IMR-90 (cell line): Measurements from ENCODE around the gene EPB41L5. TPM values are rescaled to one million over a fixed set of nuclear protein-coding genes. Genes with fewer than 3 reads are reported as not detected.

Source experiments
- ATAC-seq: fragments of 200-7000 bp; cut with Tn5 transposase; 2 replicates; pipeline ENCODE4 v1.9.1; 2020; ENCODE audit warnings: low read depth, mild to moderate bottlenecking, moderate library complexity
- BruUV-seq: library from RNA; stranded (reverse); fragments of 400-500 nt; replicated peaks from 2 replicates; lab custom pipeline; 2021; lab: Mats Ljungman, UMichigan
- CTCF ChIA-PET: fragments of 300-600 bp; formaldehyde crosslinking; extraction: SDS; loops from one replicate; lab custom pipeline; 2021; ENCODE audit warnings: antibody characterized with exemption; lab: Yijun Ruan, JAX
- POLR2A ChIA-PET: fragments of 300-600 bp; sonication (Branson Sonifier 250); formaldehyde crosslinking; loops from one replicate; lab custom pipeline; 2022; ENCODE audit warnings: antibody characterized with exemption; ENCODE audit not compliant: unreplicated experiment; lab: Charles Lee
- DNase-seq: peaks from one replicate; pipeline ENCODE4 v3.0.0; 2013
- H2AFZ ChIP-seq: replicated peaks from 2 replicates; pipeline ENCODE3; 2013; ENCODE audit warnings: low read length, mild to moderate bottlenecking; ENCODE audit not compliant: poor library complexity
- H2AK5ac ChIP-seq: 2 replicates; pipeline ENCODE4 v1.6.1; 2013; ENCODE audit warnings: low read depth, low read length, inconsistent platforms
- H2AK9ac ChIP-seq: replicated peaks from 2 replicates; pipeline ENCODE3; 2013; ENCODE audit warnings: mild to moderate bottlenecking, low read depth, low read length, moderate library complexity; ENCODE audit not compliant: poor library complexity
- H2BK120ac ChIP-seq: 2 replicates; pipeline ENCODE4 v1.6.1; 2013; ENCODE audit warnings: low read depth, low read length, inconsistent platforms
- H2BK15ac ChIP-seq: 3 replicates; pipeline ENCODE4 v1.6.1; 2013; ENCODE audit warnings: low read depth, low read length, inconsistent platforms
- H2BK20ac ChIP-seq: 2 replicates; pipeline ENCODE4 v1.6.1; 2013; ENCODE audit warnings: low read depth, mild to moderate bottlenecking, inconsistent platforms, low read length, moderate library complexity
- H2BK5ac ChIP-seq: 2 replicates; pipeline ENCODE4 v1.6.1; 2013; ENCODE audit warnings: mild to moderate bottlenecking, low read depth, low read length, inconsistent platforms; ENCODE audit not compliant: poor library complexity, severe bottlenecking
- H3K14ac ChIP-seq: replicated peaks from 2 replicates; pipeline ENCODE4 v1.6.1; 2013; ENCODE audit warnings: low read depth, low read length, inconsistent platforms
- H3K18ac ChIP-seq: 2 replicates; pipeline ENCODE4 v1.6.1; 2013; ENCODE audit warnings: low read depth, low read length, control low read depth
- H3K23ac ChIP-seq: 2 replicates; pipeline ENCODE4 v1.6.1; 2013; ENCODE audit warnings: low read depth, low read length, inconsistent platforms
- H3K27ac ChIP-seq: 2 replicates; pipeline ENCODE4 v1.5.1; 2013; ENCODE audit warnings: mild to moderate bottlenecking, control low read depth, low read length; ENCODE audit not compliant: insufficient read depth
- H3K27me3 ChIP-seq: 2 replicates; pipeline ENCODE4 v1.6.1; 2013; ENCODE audit warnings: low read length; ENCODE audit not compliant: control insufficient read depth, insufficient read depth
- H3K36me3 ChIP-seq: 2 replicates; pipeline ENCODE4 v1.6.1; 2013; ENCODE audit warnings: low read length, mixed read lengths; ENCODE audit not compliant: control insufficient read depth, insufficient read depth
- H3K4ac ChIP-seq: 2 replicates; pipeline ENCODE4 v1.6.1; 2013; ENCODE audit warnings: low read depth, low read length, inconsistent platforms
- H3K4me1 ChIP-seq: 2 replicates; pipeline ENCODE4 v1.6.1; 2013; ENCODE audit warnings: low read length, mixed read lengths; ENCODE audit not compliant: control insufficient read depth, insufficient read depth
- H3K4me2 ChIP-seq: 2 replicates; pipeline ENCODE4 v1.6.1; 2013; ENCODE audit warnings: low read depth, mild to moderate bottlenecking, control low read depth, low read length, moderate library complexity
- H3K4me3 ChIP-seq: 2 replicates; pipeline ENCODE4 v1.5.1; 2013; ENCODE audit warnings: low read depth, mild to moderate bottlenecking, control low read depth, low read length, moderate library complexity; ENCODE audit not compliant: insufficient read depth
- H3K56ac ChIP-seq: 2 replicates; pipeline ENCODE4 v1.6.1; 2013; ENCODE audit warnings: low read length, inconsistent platforms; ENCODE audit not compliant: insufficient read depth; ENCODE audit errors: extremely low read depth
- H3K79me1 ChIP-seq, 2 experiments: 2 replicates each; pipeline ENCODE4 v1.6.1; 2013; ENCODE audit warnings: low read length in 2 of 2, inconsistent platforms in 1 of 2, low read depth in 1 of 2
- H3K9ac ChIP-seq: 2 replicates; pipeline ENCODE4 v1.6.1; 2013; ENCODE audit warnings: low read depth, low read length, control low read depth
- H3K9me1 ChIP-seq: 2 replicates; pipeline ENCODE4 v1.6.1; 2013; ENCODE audit warnings: low read length, inconsistent platforms; ENCODE audit not compliant: insufficient read depth
- H3K9me3 ChIP-seq: 2 replicates; pipeline ENCODE4 v1.6.1; 2013; ENCODE audit warnings: low read length; ENCODE audit not compliant: control insufficient read depth, insufficient read depth
- H4K20me1 ChIP-seq: 2 replicates; pipeline ENCODE4 v1.6.1; 2013; ENCODE audit warnings: low read length, inconsistent platforms; ENCODE audit not compliant: insufficient read depth
- H4K5ac ChIP-seq: 2 replicates; pipeline ENCODE4 v1.6.1; 2013; ENCODE audit warnings: mild to moderate bottlenecking, low read depth, low read length, control low read depth
- H4K8ac ChIP-seq, 2 experiments: 2 replicates each; pipeline ENCODE4 v1.6.1; 2013; ENCODE audit warnings: low read depth in 2 of 2, low read length in 2 of 2, control low read depth in 1 of 2, inconsistent platforms in 1 of 2
- H4K91ac ChIP-seq: 2 replicates; pipeline ENCODE4 v1.6.1; 2013; ENCODE audit warnings: low read depth, low read length, inconsistent platforms; ENCODE audit not compliant: insufficient read depth
- WGBS, 2 experiments: methylation state at CpG; one replicate each; pipeline versions ENCODE4 v1.1.5 to v1.1.7; 2013; ENCODE audit warnings: missing lambda C conversion rate in 2 of 2; ENCODE audit not compliant: insufficient read length in 1 of 2; ENCODE audit errors: extremely low coverage in 2 of 2; 5-methylcytosine and 5-hydroxymethylcytosine counted together
- dilution Hi-C: fragments of 300-500 bp; cut with HindIII; formaldehyde crosslinking; loops from one replicate; pipeline ENCODE4 v1.14.3; 2018; ENCODE audit warnings: low sequenced_read_pairs; ENCODE audit not compliant: unreplicated experiment
- in situ Hi-C: fragments of 300-500 bp; cut with MboI; formaldehyde crosslinking; loops from 3 replicates; pipeline ENCODE4 v1.14.3; 2019; ENCODE audit warnings: low sequenced_read_pairs, inconsistent platforms, mixed read lengths
- intact Hi-C: fragments of 100-400 bp; cut with micrococcal nuclease; formaldehyde crosslinking; loops from 2 replicates; pipeline ENCODE4 v1.10.0; 2022
- polyA plus RNA-seq, 3 experiments: library from polyadenylated mRNA; depleted of rRNA; stranded (reverse); fragments of >200 nt; gene quantifications; 2 replicates each; pipeline ENCODE4 v1.2.3, GENCODE V29; 2012; ENCODE audit warnings: low replicate concordance in 1 of 3
- total RNA-seq: library from RNA; depleted of rRNA; stranded (reverse); fragments of >200 nt; gene quantifications from 2 replicates; pipeline ENCODE4 v1.2.3, GENCODE V29; 2012
- TF ChIP-seq, protein P1 (sequence below): fragments of 150-350 bp; IDR thresholded peaks from 2 replicates; pipeline ENCODE4 v1.6.1; 2017; ENCODE audit warnings: mild to moderate bottlenecking, antibody characterized with exemption, low read length, low read depth

EPB41L5 gene
- total and polyA plus RNA-seq, 2 of the 4 experiments (the other 2 are of a cell fraction): 5.1 to 10.6 TPM

DNA sequence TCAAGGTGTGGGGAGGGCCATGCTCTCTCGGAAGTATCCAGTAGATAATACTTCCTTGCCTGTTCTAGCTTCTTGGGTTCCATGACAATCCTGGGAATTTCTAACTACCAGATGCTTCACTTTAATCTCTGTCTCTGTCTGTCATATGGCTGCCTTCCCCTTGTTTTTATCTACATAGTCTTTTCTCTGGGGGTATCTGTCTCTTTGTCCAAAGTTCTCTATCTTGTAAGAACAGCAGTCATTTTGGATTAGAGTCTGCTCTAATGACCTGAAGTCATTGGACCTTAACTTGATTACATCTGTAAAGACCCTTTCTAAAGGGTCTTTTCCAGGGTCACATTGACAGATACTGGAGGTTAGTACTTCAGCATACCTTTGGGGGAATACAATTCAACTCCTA, 11.4 kb upstream of the EPB41L5 start:
- Histone ChIP-seq H3K4ac (no peak overlapping the region), H4K5ac (no peak overlapping the region), H4K8ac (no peak overlapping the region), H2BK20ac (no peak overlapping the region), H3K9me1 (no peaks in the 10 kb centered on the region), H3K18ac (no peak overlapping the region), H3K9ac (no peak overlapping the region), H2BK5ac (no peak overlapping the region), H2BK120ac (no peak overlapping the region), H3K23ac (no peak overlapping the region), H4K91ac (no peak overlapping the region), H3K56ac (no peak overlapping the region), H3K4me2 (no peak overlapping the region), H3K4me3 (no peak overlapping the region), H3K79me1 (no peaks in the 10 kb centered on the region), H2BK15ac (no peak overlapping the region), H3K27me3 (no peaks in the 10 kb centered on the region), H3K9me3 (no peaks in the 10 kb centered on the region), H3K14ac (no peak overlapping the region), H2AK5ac (no peak overlapping the region), H2AK9ac (no peak overlapping the region), H3K36me3 (no peaks in the 10 kb centered on the region), H3K4me1 (no peaks in the 10 kb centered on the region), H4K20me1 (no peaks in the 10 kb centered on the region), H2AFZ (no peak overlapping the region), H3K27ac (no peak overlapping the region)
- TF ChIP-seq, protein P1, sequence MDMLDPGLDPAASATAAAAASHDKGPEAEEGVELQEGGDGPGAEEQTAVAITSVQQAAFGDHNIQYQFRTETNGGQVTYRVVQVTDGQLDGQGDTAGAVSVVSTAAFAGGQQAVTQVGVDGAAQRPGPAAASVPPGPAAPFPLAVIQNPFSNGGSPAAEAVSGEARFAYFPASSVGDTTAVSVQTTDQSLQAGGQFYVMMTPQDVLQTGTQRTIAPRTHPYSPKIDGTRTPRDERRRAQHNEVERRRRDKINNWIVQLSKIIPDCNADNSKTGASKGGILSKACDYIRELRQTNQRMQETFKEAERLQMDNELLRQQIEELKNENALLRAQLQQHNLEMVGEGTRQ: no peak
- no peak for ATAC-seq
- CTCF ChIA-PET: no interaction called here
- no CpG with 5 or more reads among the region's 1 CpG for WGBS, 2 experiments
- in situ Hi-C loops: no loop called here
- intact Hi-C loops: no loop called here
- dilution Hi-C loops: no loop called here
- POLR2A ChIA-PET: no interaction called here
- DNase-seq: no peak
- no TSS peak for BruUV-seq
